SK-N-MC (cell line): ENCODE data around the gene TEX11.

Experiments
- EZH2 ChIP-seq: fragments of 200-600 bp; sonication (generic); IDR thresholded peaks from one replicate; pipeline ENCODE4 v1.6.1; 2017; ENCODE audit warnings: antibody characterized with exemption
- POLR2AphosphoS5 ChIP-seq: IDR thresholded peaks from 2 replicates; pipeline ENCODE4 v1.6.1; 2012; ENCODE audit warnings: mild to moderate bottlenecking, low read depth, low read length, borderline replicate concordance

- no peak for TF ChIP-seq POLR2AphosphoS5
- TF ChIP-seq EZH2 = no peak
These were observed 272.3 kb downstream of the TEX11 start for GRCh38 chrX:70636218-70636617.
